NCI-H1694 (cell line): Measurements from ENCODE around the gene LCE6A.

Experiments used
- DNase-seq: peaks from one replicate; lab custom pipeline; 2025; lab: John Stamatoyannopoulos, UW

Gene LCE6A

DNA sequence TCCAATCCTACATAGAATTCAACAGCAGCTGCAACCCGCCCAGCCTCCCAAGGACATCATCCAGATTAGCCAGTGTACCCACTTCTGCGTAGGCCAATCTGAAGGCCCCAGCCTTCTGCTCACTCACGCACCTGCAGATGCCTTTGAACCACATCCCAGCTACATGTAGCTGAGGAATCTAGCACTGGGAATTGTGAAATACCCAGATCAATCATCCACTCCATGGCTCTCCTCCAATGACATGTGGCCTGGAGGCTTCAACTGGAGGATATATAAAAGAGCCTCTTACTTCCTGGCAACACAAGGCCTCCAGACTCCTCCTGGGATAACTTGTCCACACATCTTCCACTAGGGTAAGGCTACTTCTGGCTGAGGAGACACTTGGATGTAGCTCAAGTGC is at the start of gene LCE6A:
Gene LCE6A, plus strand, starts transcription at position 301 of the 400 bp plus-strand sequence. CDS start 665 bp downstream, outside the sequence.
- no peak for DNase-seq

GRCh38 chr1:152795686-152796085 is 47.0 kb upstream of the LCE6A start:
- no peak for DNase-seq

DNA sequence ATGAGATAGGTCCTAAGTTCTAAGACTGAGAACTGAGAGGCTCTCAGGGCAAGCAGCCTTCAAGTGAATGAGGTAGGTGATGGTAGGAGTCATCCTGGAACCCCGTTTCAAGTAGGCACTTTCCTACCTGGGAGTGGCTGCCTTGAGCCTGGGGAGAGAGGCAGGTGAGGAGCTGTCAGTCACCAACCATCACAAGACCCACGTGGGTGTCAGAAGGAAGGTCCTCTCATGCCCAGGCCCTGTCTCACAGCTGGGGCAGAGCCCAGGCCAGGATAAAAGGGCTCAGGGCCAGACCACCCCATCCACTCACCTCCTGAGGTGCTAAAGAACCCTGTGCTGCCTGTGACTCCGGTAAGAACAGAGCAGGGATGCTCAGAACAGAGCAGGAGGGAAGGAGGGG is 46.2 kb upstream of the LCE6A start, which contains the start of gene LCE1D:
Gene LCE1D, plus strand, starts transcription at position 301 of the 400 bp plus-strand sequence. CDS start 1,074 bp downstream, outside the sequence.
- no peak for DNase-seq

DNA sequence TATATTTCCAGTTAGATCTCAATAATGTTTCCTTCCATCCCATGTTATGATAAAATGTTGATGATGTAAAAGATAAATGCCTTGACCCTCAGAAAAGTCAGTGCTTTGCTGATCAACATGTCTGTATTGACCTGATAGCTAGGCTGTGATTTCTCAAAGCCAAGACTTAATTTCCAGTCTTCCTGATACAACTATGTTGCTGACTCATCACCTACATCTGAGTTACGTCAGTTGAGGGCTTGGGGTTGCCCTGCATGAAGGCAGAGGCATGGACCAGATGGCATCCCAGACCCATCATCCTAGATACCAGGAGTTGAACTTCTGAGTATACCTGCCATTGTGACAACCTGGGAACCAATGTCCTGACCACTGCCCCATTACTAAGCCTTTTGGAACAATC is 41.3 kb upstream of the LCE6A start:
- DNase-seq: no peak

GRCh38 chr1:152806576-152806975 is 36.1 kb upstream of the LCE6A start, which contains the start of gene LCE1C:
Gene LCE1C (minus strand): TSS chr1:152806651. CDS start chr1:152805478, 1,173 bp downstream.
- DNase-seq: no peak

DNA sequence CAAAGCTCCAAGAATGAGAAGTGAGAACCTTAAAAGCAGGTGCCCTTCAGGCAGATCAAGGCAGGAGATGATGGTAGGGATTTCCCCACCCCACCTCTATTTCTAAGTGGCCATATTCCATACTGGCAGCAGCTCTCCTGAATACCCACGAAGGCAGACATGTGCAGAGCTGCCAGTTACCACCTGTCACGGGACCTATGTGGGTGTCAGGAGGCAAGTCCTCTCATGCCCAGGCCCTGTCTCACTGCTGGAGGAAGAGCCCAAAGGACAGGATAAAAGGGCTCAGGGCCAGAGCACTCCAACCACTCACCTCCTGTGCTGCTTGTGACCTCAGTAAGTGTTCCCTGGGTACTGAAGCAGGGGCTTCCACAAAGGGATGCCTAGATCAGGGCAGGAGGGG is 31.6 kb upstream of the LCE6A start:
- no peak for DNase-seq

- no peak for DNase-seq
These were observed 31.0 kb upstream of the LCE6A start, which contains the start of gene LCE1B for GRCh38 chr1:152811671-152812070. Gene LCE1B (plus strand): TSS chr1:152811971. CDS start chr1:152812447, 476 bp downstream.

DNA sequence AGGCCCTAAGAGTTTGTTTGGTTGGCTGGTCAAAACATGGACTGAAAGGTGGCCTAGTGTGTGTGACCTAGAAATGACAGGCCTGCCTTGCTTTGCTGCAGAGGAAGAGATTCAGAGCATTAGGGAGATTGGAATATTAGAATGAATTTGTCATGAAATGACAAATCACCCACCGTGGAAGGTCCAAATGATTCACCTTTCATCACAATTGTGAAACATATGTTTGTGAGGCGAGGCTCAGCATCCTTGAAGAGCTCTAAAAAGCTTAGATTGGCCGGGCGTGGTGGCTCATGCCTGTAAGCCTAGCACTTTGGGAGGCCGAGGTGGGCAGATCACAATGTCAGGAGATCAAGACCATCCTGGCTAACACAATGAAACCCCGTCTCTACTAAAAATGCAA is 25.3 kb upstream of the LCE6A start:
- DNase-seq: no peak

DNA sequence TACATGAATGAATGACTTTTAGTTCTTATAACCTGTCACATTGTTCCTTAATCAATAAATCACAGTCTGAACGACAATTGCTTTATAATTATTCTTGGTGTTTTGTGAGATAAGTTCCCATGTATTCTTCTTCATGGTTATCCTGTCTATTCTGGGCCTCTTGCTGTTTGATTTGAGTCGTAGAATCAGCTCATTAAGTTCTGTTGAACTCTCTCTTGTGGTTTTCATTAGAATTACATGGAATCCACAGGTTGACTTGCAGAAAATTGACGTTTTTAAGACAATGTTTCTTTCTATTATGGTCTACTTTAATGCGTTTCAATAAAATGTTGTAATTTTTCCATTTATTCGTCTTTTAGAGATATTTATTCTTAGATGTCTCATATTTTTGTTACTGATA is 19.4 kb upstream of the LCE6A start:
- no peak for DNase-seq

DNA sequence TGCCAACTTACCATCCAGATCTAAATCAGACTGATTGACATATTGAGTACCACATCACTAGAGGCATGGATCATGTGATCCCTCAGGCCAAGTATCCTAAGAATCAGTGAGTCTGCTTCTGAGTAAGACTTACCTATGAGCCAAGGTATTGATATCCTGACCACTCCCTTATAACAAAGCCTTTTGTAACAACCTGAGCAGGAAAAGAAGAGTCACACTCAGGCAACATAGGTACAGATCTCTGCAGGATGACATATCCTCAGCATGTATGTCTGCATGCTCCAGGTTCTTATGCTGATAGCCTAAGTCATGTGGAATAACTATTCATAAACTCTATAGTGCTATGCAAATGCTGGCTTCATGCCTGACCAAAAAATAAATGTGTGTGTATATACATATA is 17.7 kb upstream of the LCE6A start:
- DNase-seq: no peak

DNA sequence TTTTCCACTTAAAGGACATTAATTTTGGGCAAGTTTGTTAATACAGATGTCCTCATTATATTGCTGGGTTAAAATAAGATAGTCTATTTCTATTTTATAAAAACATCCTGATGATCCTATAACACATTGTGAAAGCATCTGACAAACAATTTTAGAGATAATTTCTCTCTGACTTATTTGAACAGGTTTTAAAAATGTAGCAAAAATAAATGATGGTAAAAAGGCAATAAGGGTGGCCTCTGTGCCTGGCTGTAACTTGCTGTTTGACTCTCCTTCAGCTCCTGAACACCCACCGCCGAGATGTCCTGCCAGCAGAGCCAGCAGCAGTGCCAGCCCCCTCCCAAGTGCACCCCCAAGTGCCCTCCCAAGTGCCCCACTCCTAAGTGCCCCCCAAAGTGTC is 15.5 kb upstream of the LCE6A start, which contains the start of gene LCE1A:
Gene LCE1A, plus strand, starts transcription at position 301 of the 400 bp plus-strand sequence. Its CDS starts 0 bp downstream, at position 301.
- DNase-seq: no peak

DNA sequence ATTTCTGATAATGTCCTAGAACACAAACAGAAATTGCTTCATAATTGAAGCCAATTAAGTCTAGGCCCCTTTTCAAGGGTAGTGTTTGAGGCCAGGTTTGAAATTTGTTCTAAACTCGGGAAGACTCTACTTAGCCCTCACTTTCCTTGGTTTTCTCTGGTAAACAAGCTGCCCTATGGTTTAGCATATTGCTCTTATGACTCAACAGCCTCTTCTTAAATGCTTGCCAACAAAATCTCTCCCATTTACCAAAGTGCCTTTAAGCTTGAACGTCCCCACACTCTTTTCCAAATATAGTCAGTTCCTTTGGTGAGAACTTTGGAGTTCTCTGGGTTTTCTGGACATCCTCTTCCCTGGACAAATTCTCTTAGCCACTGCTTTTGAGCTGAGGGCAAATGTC is 5.8 kb upstream of the LCE6A start:
- DNase-seq: no peak

GRCh38 chr1:152855661-152856060 is 13.0 kb downstream of the LCE6A start:
- no peak for DNase-seq

DNA sequence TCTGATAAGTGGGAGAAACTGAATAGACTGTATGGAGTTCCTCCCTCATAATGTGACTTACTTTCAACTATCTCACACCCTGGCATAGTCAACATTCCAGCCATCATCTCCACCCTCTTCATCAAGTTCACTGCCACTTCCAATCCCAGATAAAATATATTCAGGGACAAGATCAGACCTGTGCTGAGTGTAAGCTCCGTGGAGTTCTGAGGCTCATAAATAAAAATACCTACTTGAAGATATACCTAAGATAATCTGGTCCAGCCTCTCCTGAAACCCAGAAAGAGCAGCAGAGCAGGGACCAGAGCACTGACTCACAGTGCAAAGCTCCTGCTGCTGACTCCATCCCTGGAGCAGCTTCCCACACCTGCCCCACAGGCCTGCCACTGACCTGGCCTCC is 15.4 kb downstream of the LCE6A start:
- no peak for DNase-seq

DNA sequence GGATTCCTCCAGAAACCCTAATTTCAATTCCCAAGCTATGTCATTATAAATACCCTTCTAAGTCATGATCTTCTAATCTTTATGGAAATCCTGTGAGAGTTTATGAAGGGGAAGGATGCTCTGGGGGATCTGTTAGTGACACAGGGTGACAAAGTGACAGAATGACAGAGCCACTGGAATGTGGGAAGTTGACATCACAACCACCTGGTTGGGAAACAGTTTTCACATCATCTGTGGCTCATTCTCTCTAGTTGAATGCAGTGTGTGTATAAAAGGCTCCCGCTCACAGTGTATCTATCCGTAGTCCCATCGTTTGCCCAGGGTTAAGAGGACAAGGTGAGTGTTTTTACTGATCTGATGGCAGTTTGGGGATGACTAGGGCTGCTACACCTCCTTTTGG is 17.0 kb downstream of the LCE6A start, which contains the start of gene LCE7A:
Gene LCE7A, plus strand, starts transcription at position 301 of the 400 bp plus-strand sequence. CDS start 702 bp downstream, outside the sequence.
- no peak for DNase-seq

- DNase-seq: no peak
These were observed 17.5 kb downstream of the LCE6A start for GRCh38 chr1:152860129-152860528.

DNA sequence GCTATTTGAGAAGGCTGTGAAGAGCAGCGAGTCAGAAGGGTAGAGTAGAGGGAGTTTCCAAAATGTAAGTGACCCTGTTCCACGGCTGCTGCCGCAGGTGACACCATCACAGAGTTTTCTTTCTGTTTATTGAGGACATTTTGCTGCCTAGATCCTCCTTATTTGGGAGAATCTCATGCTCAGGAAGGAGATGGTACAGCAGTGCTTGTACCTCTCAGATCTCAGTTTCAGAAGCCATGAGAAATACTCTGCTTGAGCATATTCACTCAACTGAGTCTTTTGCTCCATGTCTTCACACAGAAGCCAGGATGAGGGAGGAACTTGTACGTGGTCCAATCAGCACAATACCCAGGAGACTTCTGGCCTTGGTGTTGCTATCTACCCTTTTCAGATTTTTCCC is 18.7 kb downstream of the LCE6A start:
- DNase-seq: no peak

GRCh38 chr1:152864443-152864842 is 21.8 kb downstream of the LCE6A start:
- DNase-seq: no peak

- no peak for DNase-seq
These were observed 23.7 kb downstream of the LCE6A start for GRCh38 chr1:152866321-152866720.

GRCh38 chr1:152869808-152870419 is 27.3 kb downstream of the LCE6A start:
- DNase-seq: peak; percentile 70

GRCh38 chr1:152870831-152871730 is 28.4 kb downstream of the LCE6A start:
- DNase-seq: peak; percentile 22

GRCh38 chr1:152871731-152872126 is 29.1 kb downstream of the LCE6A start:
- DNase-seq: no peak

DNA sequence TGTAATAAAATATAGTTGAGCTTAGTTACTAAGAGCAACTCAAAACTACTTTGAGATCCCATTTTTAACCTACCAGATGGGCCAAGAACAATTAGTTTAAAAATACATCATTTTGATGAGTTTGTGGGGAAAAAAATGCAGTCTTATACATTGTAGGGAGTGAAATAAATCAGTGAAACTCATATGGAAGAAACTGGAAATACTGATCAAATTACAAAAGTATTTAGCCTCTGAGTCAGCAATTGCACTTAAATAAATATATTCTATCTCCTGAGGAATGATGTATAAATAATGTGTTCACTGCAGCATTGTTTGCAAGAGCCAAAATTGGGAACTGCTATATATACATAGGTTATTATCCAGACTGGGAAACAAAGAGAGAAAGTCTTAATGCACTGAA is 30.8 kb downstream of the LCE6A start:
- no peak for DNase-seq
